Neural crest cell (in vitro differentiated cells): ENCODE measurements around the gene XPO1. TPM values are rescaled to one million over a fixed set of nuclear protein-coding genes. Genes with fewer than 3 reads are reported as not detected.
A peak's percentile ranks its signal among the peaks of the same experiment; 100 is the strongest.

Experiments
- DNase-seq: peaks from one replicate; pipeline ENCODE4 v3.0.0; 2021; ENCODE audit warnings: low read depth, mixed read lengths, low spot score
- H3K27ac Mint-ChIP-seq: one replicate; pipeline ENCODE4 v1.8.0; 2021; ENCODE audit warnings: mild to moderate bottlenecking, mixed read lengths; ENCODE audit not compliant: unreplicated experiment
- H3K27me3 Mint-ChIP-seq: 2 replicates; pipeline ENCODE4 v1.8.0; 2021; ENCODE audit warnings: low read depth, mild to moderate bottlenecking, mixed read lengths
- H3K36me3 Mint-ChIP-seq: 2 replicates; pipeline ENCODE4 v1.8.0; 2021; ENCODE audit warnings: low read depth, mild to moderate bottlenecking, mixed read lengths
- H3K4me1 Mint-ChIP-seq: 2 replicates; pipeline ENCODE4 v1.8.0; 2021; ENCODE audit warnings: mixed read lengths
- H3K4me3 Mint-ChIP-seq: one replicate; pipeline ENCODE4 v1.8.0; 2021; ENCODE audit warnings: mild to moderate bottlenecking, mixed read lengths
- H3K9me3 Mint-ChIP-seq: 2 replicates; pipeline ENCODE4 v1.8.0; 2021; ENCODE audit warnings: mixed read lengths
- CTCF ChIP-seq: fragments of 200-600 bp; sonication (generic); conservative IDR thresholded peaks from 2 replicates; pipeline ENCODE4 v1.5.0; 2021; ENCODE audit warnings: antibody characterized with exemption, mild to moderate bottlenecking
- total RNA-seq: library from RNA; stranded (reverse); gene quantifications from 2 replicates; pipeline ENCODE4 v1.2.1, GENCODE V29; 2021

The XPO1 gene
- total RNA-seq, 1 donor from 2014 or later: 233 TPM

DNA sequence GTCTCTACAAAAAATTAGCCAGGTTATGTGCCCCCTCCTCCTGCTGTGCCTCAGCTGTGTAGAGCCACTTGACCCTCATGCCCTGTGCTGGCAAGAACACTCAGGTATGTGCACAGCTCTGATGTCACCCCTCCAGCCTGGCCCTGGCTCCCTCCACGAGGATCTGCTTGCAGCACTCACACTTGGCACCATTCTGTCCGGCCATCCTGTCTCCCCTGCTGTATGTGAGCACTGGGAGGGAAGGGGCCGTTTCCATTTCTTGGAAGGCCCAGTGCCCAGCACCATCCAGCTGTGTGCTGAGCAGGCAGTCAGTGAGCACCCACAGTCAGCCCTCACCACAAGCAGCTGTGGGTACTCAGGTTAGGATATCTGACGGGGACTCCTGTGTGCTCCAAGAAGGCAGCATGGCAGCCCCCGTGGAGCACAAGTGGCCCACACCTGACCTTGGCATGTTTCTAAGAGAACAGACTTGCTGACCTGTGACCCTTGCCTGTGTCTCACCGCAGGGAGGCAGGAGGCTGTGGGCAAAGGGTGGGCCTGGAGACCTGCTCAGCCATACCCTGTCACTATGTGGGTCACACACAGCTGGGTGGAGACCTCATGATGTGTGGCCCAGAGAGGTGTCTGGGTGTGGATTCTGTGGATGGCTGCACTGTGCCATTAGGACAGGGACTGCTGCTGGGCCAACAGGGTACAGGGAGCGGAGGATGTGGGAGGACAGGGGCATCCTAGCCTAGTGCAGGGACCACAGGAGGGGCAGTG, 98.7 kb downstream of the XPO1 start:
- Mint-ChIP-seq H3K4me1 (peaks cover 18% of the 10 kb centered on the region), H3K9me3 (peaks cover 5% of the 10 kb centered on the region), H3K4me3 (no peak overlapping the region), H3K27ac (peak overlapping the region; percentile 55), H3K27me3 (no peaks in the 10 kb centered on the region), H3K36me3 (peaks cover 36% of the 10 kb centered on the region)
- DNase-seq: no peak
- no peak for TF ChIP-seq CTCF

DNA sequence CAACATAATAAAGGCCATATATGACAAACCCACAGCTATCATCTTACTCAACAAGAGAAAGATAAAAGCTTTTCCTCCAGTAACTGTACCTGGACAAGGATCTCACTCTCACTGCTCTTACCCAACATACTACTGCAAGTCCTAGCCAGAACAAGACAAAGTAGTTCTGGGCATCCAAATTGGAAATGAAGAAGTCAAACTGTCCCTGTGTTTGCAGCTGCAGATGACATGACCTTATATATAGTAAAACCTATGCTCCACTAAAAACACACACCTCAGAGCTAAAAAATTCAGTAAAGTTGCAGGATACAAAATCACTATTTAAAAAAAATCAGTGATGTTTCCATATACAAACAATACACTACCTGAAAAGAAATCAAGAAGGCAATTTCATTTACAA, 99.5 kb downstream of the XPO1 start:
- no peak for DNase-seq
- TF ChIP-seq CTCF: no peak
- Mint-ChIP-seq H3K36me3 (peaks cover 32% of the 10 kb centered on the region), H3K9me3 (peaks cover 5% of the 10 kb centered on the region), H3K27me3 (no peaks in the 10 kb centered on the region), H3K27ac (no peak overlapping the region), H3K4me3 (no peak overlapping the region), H3K4me1 (peaks cover 18% of the 10 kb centered on the region)

DNA sequence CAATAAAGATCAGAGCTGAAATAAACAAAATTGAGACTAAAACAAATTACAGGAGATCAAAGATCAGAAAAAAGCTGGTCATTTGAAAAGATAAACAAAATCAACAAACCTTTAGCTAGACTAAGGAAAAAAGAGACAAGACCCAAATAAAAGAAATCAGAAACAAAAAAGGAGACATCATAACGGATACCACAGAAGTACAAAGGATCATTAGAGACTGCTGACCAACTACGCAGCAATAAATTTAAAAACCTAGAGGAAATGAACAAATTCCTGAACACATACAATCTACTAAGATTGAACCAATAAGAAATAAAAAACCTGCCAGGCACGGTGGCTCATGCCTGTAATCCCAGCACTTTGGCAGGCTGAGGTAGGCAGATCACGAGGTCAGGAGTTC, 101.0 kb downstream of the XPO1 start:
- H3K4me3 Mint-ChIP-seq: no peak overlapping the region
- H3K27ac Mint-ChIP-seq: no peak overlapping the region
- H3K4me1 Mint-ChIP-seq: peaks cover 12% of the 10 kb centered on the region
- TF ChIP-seq CTCF: no peak
- peaks cover 26% of the 10 kb centered on the region for H3K36me3 Mint-ChIP-seq
- H3K9me3 Mint-ChIP-seq: peaks cover 5% of the 10 kb centered on the region
- DNase-seq: no peak
- no peaks in the 10 kb centered on the region for H3K27me3 Mint-ChIP-seq

- H3K4me3 Mint-ChIP-seq: no peak overlapping the region
- no peak for TF ChIP-seq CTCF
- no peaks in the 10 kb centered on the region for H3K27me3 Mint-ChIP-seq
- peaks cover 4% of the 10 kb centered on the region for H3K4me1 Mint-ChIP-seq
- DNase-seq: no peak
- H3K9me3 Mint-ChIP-seq: peaks cover 5% of the 10 kb centered on the region
- H3K36me3 Mint-ChIP-seq: peaks cover 26% of the 10 kb centered on the region
- H3K27ac Mint-ChIP-seq: no peak overlapping the region
Observed at GRCh38 chr2:61436092-61436491, 102.1 kb downstream of the XPO1 start.

- no peak overlapping the region for H3K27ac Mint-ChIP-seq
- no peak overlapping the region for H3K4me3 Mint-ChIP-seq
- H3K9me3 Mint-ChIP-seq: peaks cover 5% of the 10 kb centered on the region
- no peaks in the 10 kb centered on the region for H3K27me3 Mint-ChIP-seq
- H3K4me1 Mint-ChIP-seq: peaks cover 4% of the 10 kb centered on the region
- DNase-seq: no peak
- no peak for TF ChIP-seq CTCF
- H3K36me3 Mint-ChIP-seq: peaks cover 26% of the 10 kb centered on the region
Observed at GRCh38 chr2:61435291-61435690, 102.9 kb downstream of the XPO1 start.
